Measurements from ENCODE around the gene MYH3. TPM values are rescaled to one million over a fixed set of nuclear protein-coding genes. Genes with fewer than 3 reads are reported as not detected.

Gene MYH3
- total RNA-seq, 6 experiments from 2014 or later = 0.28 to 1.5 (median 0.50) TPM

DNA sequence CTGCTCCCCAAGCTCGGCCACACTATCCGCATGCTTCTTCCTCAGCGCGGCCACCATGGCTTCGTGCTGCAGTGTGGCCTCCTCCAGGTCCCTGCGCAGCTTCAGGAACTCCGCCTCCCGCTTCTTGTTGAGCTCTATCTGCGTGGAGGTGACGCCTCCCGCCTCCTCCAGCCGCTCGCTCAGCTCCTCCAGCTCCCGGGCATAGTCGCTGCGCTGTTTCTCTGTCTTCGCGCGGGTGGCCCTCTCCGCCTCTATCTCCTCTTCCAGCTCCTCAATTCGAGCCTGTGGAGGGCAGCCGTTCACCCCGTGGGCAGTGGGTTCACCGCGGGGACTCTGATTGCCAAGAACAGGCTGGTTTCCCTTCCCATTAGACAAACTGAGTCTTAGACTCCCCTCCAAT lies 19.0 kb downstream of the MYH3 start:
- Mint-ChIP-seq H3K36me3 (ENCODE audit: low read depth) (peaks cover 6% of the 10 kb centered on the region), H3K27ac (no peak overlapping the region), H3K4me3 (no peak overlapping the region), H3K27me3 (ENCODE audit: insufficient read depth) (peaks cover 2% of the 10 kb centered on the region), H3K9me3 (no peaks in the 10 kb centered on the region), H3K4me1 (ENCODE audit: low read depth) (peaks cover 5% of the 10 kb centered on the region; the same call in 1 of the 2 replicates)
- TF ChIP-seq, protein P1, sequence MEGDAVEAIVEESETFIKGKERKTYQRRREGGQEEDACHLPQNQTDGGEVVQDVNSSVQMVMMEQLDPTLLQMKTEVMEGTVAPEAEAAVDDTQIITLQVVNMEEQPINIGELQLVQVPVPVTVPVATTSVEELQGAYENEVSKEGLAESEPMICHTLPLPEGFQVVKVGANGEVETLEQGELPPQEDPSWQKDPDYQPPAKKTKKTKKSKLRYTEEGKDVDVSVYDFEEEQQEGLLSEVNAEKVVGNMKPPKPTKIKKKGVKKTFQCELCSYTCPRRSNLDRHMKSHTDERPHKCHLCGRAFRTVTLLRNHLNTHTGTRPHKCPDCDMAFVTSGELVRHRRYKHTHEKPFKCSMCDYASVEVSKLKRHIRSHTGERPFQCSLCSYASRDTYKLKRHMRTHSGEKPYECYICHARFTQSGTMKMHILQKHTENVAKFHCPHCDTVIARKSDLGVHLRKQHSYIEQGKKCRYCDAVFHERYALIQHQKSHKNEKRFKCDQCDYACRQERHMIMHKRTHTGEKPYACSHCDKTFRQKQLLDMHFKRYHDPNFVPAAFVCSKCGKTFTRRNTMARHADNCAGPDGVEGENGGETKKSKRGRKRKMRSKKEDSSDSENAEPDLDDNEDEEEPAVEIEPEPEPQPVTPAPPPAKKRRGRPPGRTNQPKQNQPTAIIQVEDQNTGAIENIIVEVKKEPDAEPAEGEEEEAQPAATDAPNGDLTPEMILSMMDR (IDR thresholded peaks at IDR 0.05) = no peak
- DNase-seq = no peak

DNA sequence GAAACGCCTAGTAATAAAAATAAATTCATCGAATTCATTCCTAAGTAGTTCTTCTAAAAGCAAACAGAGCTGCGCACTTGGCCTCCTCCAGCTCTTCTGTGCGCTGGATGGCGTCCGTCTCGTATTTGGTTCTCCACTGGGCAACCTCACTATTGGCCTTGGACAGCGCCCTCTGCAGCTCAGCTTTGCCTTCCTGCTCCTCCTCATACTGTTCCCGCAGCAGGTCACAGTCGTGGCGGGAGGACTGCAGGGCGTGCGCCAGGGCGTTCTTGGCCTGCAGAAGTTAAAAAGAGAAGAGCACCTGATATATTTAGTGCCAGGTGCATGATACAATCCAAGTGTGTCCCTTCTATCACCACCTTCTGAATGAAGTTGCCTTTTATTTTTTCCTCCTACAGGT lies 21.8 kb downstream of the MYH3 start:
- H3K36me3 Mint-ChIP-seq (ENCODE audit: low read depth) = peaks cover 6% of the 10 kb centered on the region
- peaks cover under 1% of the 10 kb centered on the region; the same call in 1 of the 2 replicates for H3K4me1 Mint-ChIP-seq (ENCODE audit: low read depth)
- H3K27me3 Mint-ChIP-seq (ENCODE audit: insufficient read depth) = peaks cover 2% of the 10 kb centered on the region
- no peak overlapping the region for H3K4me3 Mint-ChIP-seq
- H3K9me3 Mint-ChIP-seq = no peaks in the 10 kb centered on the region
- H3K27ac Mint-ChIP-seq = no peak overlapping the region
- TF ChIP-seq, protein P1 (IDR thresholded peaks at IDR 0.05) = peak; percentile 29; the same call in 1 of the 2 replicates
- no peak for DNase-seq

DNA sequence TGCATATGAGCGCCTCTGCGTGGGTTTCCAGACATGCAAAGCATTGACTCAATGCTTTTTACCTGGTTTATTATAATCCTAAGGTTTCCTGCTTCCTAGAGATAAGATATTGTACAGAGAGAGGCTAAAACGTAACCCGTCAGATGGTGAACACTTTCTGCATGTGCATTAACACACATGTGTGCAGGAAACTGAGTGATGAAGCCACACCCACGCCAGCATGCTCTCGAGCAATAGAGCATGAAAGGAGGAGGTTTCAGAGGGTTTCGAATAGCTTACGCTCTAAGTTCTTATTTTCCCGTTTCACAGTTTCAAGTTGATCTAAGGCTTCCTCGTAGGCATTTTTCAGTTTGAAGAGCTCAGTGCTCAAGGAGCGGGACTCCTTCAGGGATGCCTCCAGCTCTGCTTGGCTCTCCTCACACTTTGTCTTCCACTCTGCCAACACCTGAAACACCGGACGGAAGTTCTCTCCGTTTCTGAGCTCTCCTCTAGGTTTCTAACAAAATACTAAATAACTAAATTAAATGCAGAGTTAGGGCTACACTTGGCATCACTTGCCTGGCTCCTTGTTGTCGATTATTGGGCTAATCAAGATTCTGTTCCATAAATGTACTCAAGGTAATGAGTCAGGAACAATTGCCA lies 23.2 kb downstream of the MYH3 start:
- no peak overlapping the region for H3K4me3 Mint-ChIP-seq
- H3K9me3 Mint-ChIP-seq = no peaks in the 10 kb centered on the region
- H3K4me1 Mint-ChIP-seq (ENCODE audit: low read depth) = no peaks in the 10 kb centered on the region
- H3K36me3 Mint-ChIP-seq (ENCODE audit: low read depth) = no peaks in the 10 kb centered on the region
- TF ChIP-seq, protein P1 (IDR thresholded peaks at IDR 0.05) = no peak
- no peak for DNase-seq
- no peak overlapping the region for H3K27ac Mint-ChIP-seq
- peaks cover 2% of the 10 kb centered on the region for H3K27me3 Mint-ChIP-seq (ENCODE audit: insufficient read depth)

DNA sequence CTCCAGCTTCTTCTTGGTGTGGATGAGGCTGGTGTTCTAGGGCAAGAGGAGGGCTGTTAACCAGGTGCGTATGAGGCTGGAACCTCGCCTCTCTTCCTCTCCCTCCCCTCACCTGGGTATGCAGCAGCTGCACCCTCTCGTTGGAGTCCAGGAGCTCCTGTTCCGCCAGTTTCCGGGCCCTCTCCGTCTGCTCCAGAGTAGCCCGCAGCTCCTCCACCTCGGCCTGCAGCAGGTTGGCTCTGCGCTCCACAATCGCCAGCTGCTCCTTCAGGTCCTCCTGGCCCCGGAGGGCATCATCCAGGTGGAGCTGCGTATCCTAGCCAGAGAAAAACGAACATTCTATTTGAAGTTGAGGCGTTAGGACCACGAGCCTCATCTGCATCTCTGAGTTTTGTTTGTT lies 25.4 kb downstream of the MYH3 start:
- peaks cover 2% of the 10 kb centered on the region; the same call in 1 of the 2 replicates for H3K27me3 Mint-ChIP-seq (ENCODE audit: insufficient read depth)
- TF ChIP-seq, protein P1 (IDR thresholded peaks at IDR 0.05) = no peak
- DNase-seq = no peak
- no peak overlapping the region for H3K27ac Mint-ChIP-seq
- H3K4me1 Mint-ChIP-seq (ENCODE audit: low read depth) = no peaks in the 10 kb centered on the region
- no peak overlapping the region for H3K4me3 Mint-ChIP-seq
- no peaks in the 10 kb centered on the region for H3K36me3 Mint-ChIP-seq (ENCODE audit: low read depth)
- no peaks in the 10 kb centered on the region for H3K9me3 Mint-ChIP-seq

DNA sequence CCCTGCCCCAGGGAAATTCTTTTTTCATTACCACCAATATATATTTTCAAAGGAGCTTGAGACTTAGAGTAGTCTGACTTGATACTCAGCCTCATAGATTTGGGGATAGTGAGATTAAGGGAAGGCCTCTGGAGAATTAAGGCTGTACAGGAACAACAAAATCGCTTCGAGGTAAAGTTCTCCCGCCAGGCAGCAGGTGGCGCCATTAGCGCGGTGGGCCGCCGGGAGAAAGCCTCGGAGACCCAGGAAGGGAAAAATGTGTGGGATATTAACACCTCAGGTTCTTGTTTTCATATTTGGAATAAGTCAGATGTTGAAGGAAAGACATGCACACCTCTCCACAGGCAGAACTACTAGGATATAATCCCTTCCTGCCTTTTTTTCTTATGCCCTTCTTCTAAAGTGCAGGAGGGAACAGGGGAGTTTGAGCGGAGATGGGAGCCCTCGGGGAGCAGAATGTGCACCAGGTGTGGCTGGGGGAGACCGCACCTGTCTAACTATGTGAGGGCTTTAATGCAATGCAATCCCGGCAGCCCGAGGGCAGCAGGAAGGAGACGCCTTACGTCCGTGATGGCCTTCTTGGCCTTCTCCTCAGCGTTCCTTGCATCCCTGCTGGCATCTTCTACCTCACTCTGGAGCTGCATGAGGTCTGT lies 25.9 kb downstream of the MYH3 start:
- peak; percentile 21 for DNase-seq
- Mint-ChIP-seq H3K4me1 (ENCODE audit: low read depth) (no peaks in the 10 kb centered on the region), H3K36me3 (ENCODE audit: low read depth) (no peaks in the 10 kb centered on the region), H3K27me3 (ENCODE audit: insufficient read depth) (peaks cover 3% of the 10 kb centered on the region; the same call in 1 of the 2 replicates), H3K4me3 (no peak overlapping the region), H3K9me3 (no peaks in the 10 kb centered on the region), H3K27ac (no peak overlapping the region)
- TF ChIP-seq, protein P1 (IDR thresholded peaks at IDR 0.05) = peak; percentile 92

Data from HFFc6 (cell line).